Measurements from ENCODE around the gene C4orf36. TPM values are rescaled to one million over a fixed set of nuclear protein-coding genes. Genes with fewer than 3 reads are reported as not detected.

Gene C4orf36
- total and polyA plus RNA-seq, 2 experiments from 2014 or later: 1.3 to 2.0 TPM

- H3K4me2 ChIP-seq: peak overlapping the region; percentile 90
- H4K20me1 ChIP-seq (ENCODE audit: insufficient read depth, poor library complexity, severe bottlenecking): no peaks in the 10 kb centered on the region
- H3K79me2 ChIP-seq: no peaks in the 10 kb centered on the region
- no peaks in the 10 kb centered on the region for H3K9me3 ChIP-seq (ENCODE audit: low read depth)
- H3K4me1 ChIP-seq (ENCODE audit: insufficient read depth): peaks cover 14% of the 10 kb centered on the region
- peak overlapping the region; percentile 95 for H3K4me3 ChIP-seq
- no peaks in the 10 kb centered on the region for H3K27me3 ChIP-seq
- H2AFZ ChIP-seq: peak overlapping the region; percentile 100
- DNase-seq (ENCODE audit: low spot score): no peak
- peak overlapping the region; percentile 93 for H3K27ac ChIP-seq
- no peaks in the 10 kb centered on the region for H3K36me3 ChIP-seq (replicated peaks; ENCODE audit: insufficient read depth, low read depth)
- no peak for TF ChIP-seq EZH2 (IDR thresholded peaks at IDR 0.05; ENCODE audit: borderline replicate concordance)
- no peak for TF ChIP-seq EZH2phosphoT487 (IDR thresholded peaks at IDR 0.05; ENCODE audit: low read depth, severe bottlenecking, unreplicated experiment)
- no peak for TF ChIP-seq CTCF (IDR thresholded peaks at IDR 0.05; ENCODE audit: poor library complexity)
- 17% methylated on average over 13 of the region's 13 CpGs for WGBS (ENCODE audit: low lambda C conversion rate, missing lambda C conversion rate)
- no peaks in the 10 kb centered on the region for H3K9me2 ChIP-seq (replicated peaks; ENCODE audit: insufficient read depth)
These were observed 376 bp upstream of the C4orf36 start for GRCh38 chr4:86892636-86892960.

- 69% methylated on average over 7 of the region's 7 CpGs for WGBS (ENCODE audit: low lambda C conversion rate, missing lambda C conversion rate)
- no peaks in the 10 kb centered on the region for H4K20me1 ChIP-seq (ENCODE audit: insufficient read depth, poor library complexity, severe bottlenecking)
- H3K27ac ChIP-seq: peak overlapping the region; percentile 93
- no peaks in the 10 kb centered on the region for H3K9me2 ChIP-seq (replicated peaks; ENCODE audit: insufficient read depth)
- DNase-seq (ENCODE audit: low spot score): no peak
- H3K4me3 ChIP-seq: no peak overlapping the region
- TF ChIP-seq EZH2phosphoT487 (IDR thresholded peaks at IDR 0.05; ENCODE audit: low read depth, severe bottlenecking, unreplicated experiment): no peak
- TF ChIP-seq EZH2 (IDR thresholded peaks at IDR 0.05; ENCODE audit: borderline replicate concordance): no peak
- no peak for TF ChIP-seq CTCF (IDR thresholded peaks at IDR 0.05; ENCODE audit: poor library complexity)
- H3K4me1 ChIP-seq (ENCODE audit: insufficient read depth): peaks cover 14% of the 10 kb centered on the region
- no peaks in the 10 kb centered on the region for H3K79me2 ChIP-seq
- no peaks in the 10 kb centered on the region for H3K9me3 ChIP-seq (ENCODE audit: low read depth)
- H3K27me3 ChIP-seq: no peaks in the 10 kb centered on the region
- no peaks in the 10 kb centered on the region for H3K36me3 ChIP-seq (replicated peaks; ENCODE audit: insufficient read depth, low read depth)
- peak overlapping the region; percentile 100 for H2AFZ ChIP-seq
- peak overlapping the region; percentile 90 for H3K4me2 ChIP-seq
These were observed 1.4 kb downstream of the C4orf36 start for GRCh38 chr4:86890790-86891189.

- Histone ChIP-seq H3K4me1 (ENCODE audit: insufficient read depth) (no peaks in the 10 kb centered on the region), H3K27me3 (no peaks in the 10 kb centered on the region), H2AFZ (no peak overlapping the region), H3K36me3 (replicated peaks; ENCODE audit: insufficient read depth, low read depth) (no peaks in the 10 kb centered on the region), H3K9me3 (ENCODE audit: low read depth) (peaks cover 7% of the 10 kb centered on the region), H4K20me1 (ENCODE audit: insufficient read depth, poor library complexity, severe bottlenecking) (no peaks in the 10 kb centered on the region), H3K4me3 (no peak overlapping the region), H3K9me2 (replicated peaks; ENCODE audit: insufficient read depth) (no peaks in the 10 kb centered on the region), H3K4me2 (no peak overlapping the region), H3K27ac (no peak overlapping the region), H3K79me2 (no peaks in the 10 kb centered on the region)
- 75% methylated on average over 1 of the region's 1 CpG for WGBS (ENCODE audit: low lambda C conversion rate, missing lambda C conversion rate)
- TF ChIP-seq CTCF (IDR thresholded peaks at IDR 0.05; ENCODE audit: poor library complexity) (no peak), EZH2 (IDR thresholded peaks at IDR 0.05; ENCODE audit: borderline replicate concordance) (no peak), EZH2phosphoT487 (IDR thresholded peaks at IDR 0.05; ENCODE audit: low read depth, severe bottlenecking, unreplicated experiment) (no peak)
- no peak for DNase-seq (ENCODE audit: low spot score)
These were observed 12.6 kb downstream of the C4orf36 start for GRCh38 chr4:86879641-86880040.

- no peak for TF ChIP-seq EZH2 (IDR thresholded peaks at IDR 0.05; ENCODE audit: borderline replicate concordance)
- TF ChIP-seq EZH2phosphoT487 (IDR thresholded peaks at IDR 0.05; ENCODE audit: low read depth, severe bottlenecking, unreplicated experiment): no peak
These were observed 13.6 kb downstream of the C4orf36 start for GRCh38 chr4:86878640-86879039.

More at GRCh38 chr4:86878640-86879039, 13.6 kb downstream of the C4orf36 start:
- Histone ChIP-seq H3K79me2 (no peaks in the 10 kb centered on the region), H3K27me3 (no peaks in the 10 kb centered on the region), H3K9me2 (replicated peaks; ENCODE audit: insufficient read depth) (no peaks in the 10 kb centered on the region), H2AFZ (no peak overlapping the region), H3K4me2 (no peak overlapping the region), H3K4me3 (no peak overlapping the region), H3K36me3 (replicated peaks; ENCODE audit: insufficient read depth, low read depth) (no peaks in the 10 kb centered on the region), H3K9me3 (ENCODE audit: low read depth) (peaks cover 7% of the 10 kb centered on the region), H3K4me1 (ENCODE audit: insufficient read depth) (no peaks in the 10 kb centered on the region), H3K27ac (no peak overlapping the region), H4K20me1 (ENCODE audit: insufficient read depth, poor library complexity, severe bottlenecking) (no peaks in the 10 kb centered on the region)
- no peak for DNase-seq (ENCODE audit: low spot score)
- WGBS (ENCODE audit: low lambda C conversion rate, missing lambda C conversion rate): 94% methylated on average over 2 of the region's 2 CpGs

Measured in hepatocyte (in vitro differentiated cells).